NCI-H1092 (cell line): ENCODE data around the gene PACRG.

Experiments used
- DNase-seq: peaks from one replicate; lab custom pipeline; 2025; lab: John Stamatoyannopoulos, UW

The PACRG gene

DNA sequence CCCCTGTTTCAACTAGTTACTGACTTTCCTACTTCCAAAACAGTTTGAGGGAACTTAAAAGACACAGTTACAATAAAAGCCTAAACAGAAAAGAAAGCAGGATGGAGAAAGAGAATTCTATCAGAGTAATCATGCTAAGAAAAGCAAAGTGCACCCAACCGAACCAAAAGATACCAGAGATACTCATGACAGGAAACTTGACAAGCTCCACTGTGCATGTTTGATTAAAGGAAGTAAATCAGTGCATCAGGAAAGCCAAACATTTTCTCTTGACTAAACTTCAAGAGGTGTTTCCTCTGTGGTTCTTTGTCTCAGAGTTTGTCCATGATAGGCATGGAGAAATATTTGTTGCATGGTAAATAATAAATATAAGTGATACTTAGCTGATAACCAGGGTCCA, 138.9 kb downstream of the PACRG start:
- DNase-seq = no peak

DNA sequence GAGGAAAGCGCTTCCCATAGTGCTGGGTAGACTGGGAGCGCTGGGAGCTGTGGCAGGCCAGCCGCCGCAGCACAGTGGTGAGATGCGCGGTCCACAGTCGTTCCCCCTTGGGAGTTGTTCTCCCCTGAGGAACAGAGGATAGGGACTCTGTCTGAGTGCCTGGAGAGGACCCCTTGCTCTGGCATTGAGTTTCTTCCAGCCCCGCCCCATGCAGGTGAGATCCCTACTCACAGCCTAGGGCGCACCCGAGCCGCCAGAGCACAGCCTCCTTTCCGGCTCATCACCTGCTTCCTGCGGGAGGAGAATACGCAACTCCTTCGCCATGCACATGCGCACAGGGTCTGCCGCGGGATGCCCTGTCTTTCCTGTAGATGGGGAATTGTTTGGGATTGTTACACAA, 140.6 kb downstream of the PACRG start:
- DNase-seq = no peak

DNA sequence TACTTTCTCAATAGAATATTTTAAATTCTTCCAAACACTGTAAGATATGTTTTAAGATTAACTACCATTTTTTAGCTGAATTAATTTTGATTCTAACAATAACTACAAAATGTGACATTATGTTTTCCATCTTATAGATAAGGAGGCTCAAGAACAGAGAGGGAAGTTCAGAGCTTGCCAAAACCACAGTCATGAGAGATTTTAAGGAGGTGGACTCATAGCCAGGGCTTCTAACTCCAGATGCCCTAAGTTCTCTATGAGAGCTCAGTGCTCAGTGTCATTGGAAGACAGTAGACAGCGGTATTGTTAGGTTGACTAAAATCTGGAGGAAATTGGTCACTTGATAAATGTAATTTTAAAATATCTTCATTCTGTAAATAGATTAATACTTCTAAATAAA, 144.2 kb downstream of the PACRG start:
- DNase-seq = no peak

DNA sequence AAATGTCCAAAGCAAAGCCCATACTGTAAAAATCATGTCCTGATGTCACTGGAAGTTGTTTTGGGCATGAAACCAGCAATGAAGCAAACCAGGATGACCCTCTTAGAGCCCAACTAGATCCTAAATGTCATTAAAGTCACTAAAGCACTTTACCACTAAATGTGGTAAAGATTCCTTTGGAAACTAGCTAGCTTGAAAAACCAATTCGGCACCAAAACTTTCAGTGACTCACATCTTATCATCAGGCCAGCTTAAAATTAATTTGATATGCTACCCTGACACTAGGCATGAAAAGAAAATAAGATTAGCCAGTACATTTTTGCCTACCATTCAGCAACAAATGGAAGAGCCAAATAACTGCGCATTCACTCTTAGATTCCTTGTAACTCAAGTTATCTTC, 145.8 kb downstream of the PACRG start:
- no peak for DNase-seq

DNA sequence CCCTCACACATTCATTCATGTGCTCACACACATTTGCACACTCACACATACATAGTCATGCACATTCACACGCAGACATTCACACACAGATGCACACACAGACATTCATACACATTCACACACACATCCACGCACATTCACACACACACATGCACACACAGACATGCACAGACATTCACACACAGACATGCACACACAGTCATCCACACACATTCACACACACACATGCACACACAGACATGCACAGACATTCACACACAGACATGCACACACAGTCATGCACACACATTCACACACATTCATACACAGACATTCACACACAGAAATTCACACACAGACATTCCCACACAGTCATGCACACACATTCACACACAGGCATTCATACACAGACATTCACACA, 147.3 kb downstream of the PACRG start:
- DNase-seq = no peak

DNA sequence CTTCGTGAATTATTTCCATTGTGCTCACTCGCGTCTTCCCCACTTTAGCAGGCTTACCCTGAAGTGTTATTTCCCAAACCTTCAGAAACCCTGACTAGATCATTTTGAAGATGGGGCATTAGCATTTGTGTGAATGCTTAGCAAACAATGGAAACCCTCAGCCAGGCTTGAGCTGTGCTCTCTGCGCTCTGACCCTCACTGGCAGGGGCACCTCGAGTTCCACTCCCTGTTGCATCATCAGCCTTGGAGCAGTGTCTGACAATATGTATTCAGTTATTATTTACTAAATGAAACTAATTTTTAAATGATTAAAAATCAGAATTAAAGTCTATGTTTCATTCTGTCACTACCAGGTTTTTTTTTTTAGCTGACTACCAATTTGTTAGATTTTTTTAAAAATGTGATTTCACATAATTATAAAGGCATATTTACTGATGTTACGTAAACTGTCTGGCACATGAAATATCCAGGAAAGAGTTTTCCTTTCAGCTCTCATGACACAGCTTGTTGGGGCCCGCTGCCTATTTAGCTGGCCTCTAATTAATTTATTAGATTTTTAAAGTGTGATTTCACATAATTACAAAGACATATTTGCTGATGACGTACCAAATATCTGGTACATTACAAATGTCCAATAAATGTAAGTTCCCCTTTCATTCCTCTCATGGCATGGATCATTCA, 155.2 kb downstream of the PACRG start:
- DNase-seq = no peak

DNA sequence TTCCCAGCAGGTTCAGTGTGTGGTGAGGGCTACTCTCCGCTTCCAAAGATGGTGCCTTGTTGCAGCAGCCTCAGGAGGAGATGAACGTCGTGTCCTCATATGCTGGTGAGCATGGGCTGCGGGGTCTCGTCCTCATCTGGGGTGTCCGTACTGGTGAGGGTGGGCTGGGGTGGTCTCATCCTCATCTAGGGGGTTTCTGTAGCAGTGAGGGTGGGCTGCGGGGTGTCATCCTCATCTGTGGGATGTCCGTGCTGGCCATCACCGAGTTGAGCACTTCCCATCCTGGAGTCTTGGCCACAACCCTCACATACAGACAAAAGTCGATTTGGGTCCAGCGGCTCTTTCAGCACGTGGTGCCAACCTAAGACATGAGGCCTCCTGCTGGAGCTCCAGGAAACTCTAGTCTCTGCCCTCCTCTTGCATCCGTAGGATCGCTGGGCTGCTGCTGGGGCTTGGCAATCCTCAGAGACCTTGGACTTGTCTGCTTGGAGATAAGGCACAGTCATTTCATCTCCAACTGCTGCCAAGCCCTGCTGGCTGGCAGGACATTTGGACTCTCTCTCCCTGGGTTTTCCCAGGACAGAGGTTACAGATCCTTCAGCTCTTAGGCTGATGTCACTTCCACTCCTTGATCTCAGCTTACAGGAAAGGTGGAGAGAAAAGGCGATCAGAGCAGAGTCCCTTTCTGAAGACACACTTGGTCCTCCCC, 160.4 kb downstream of the PACRG start:
- DNase-seq = no peak

DNA sequence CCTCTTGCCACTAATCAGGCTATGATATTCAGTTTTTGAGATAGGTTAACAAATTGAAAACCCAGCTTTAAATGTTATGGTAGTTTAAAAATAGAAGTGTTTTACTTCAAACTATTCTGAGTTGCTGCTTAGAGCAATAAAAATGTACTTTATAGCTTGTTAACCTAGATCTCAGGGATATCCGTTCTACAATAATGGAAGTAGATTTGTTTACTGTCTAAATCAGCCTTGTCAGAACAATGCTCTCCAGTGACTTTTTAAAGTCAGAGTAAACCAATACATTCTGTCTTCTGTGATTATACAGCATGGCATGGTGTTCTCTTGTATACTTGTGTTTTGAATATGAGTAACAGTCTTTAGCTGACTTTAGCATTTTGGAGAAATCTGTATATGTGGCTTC, 161.5 kb downstream of the PACRG start:
- no peak for DNase-seq

DNA sequence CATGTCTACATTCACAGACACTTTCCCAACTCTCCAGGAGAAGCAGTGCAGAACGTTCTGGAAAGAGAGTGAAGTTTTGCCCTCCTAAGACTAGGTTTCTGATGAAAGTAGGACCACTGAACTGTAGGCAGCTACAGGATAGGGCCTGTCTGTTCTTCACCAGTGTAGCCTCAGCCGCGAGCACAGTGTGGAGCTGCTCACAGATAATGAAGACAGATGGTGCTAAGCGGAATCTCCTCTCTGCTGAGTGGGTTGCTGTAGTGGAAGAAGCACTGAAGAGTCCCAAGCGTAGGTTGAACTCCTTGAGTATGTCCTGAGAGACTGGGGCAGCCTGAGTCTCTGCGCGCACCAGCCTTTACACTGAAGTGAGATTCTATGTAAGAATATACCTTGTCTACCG, 170.2 kb downstream of the PACRG start:
- DNase-seq = no peak

DNA sequence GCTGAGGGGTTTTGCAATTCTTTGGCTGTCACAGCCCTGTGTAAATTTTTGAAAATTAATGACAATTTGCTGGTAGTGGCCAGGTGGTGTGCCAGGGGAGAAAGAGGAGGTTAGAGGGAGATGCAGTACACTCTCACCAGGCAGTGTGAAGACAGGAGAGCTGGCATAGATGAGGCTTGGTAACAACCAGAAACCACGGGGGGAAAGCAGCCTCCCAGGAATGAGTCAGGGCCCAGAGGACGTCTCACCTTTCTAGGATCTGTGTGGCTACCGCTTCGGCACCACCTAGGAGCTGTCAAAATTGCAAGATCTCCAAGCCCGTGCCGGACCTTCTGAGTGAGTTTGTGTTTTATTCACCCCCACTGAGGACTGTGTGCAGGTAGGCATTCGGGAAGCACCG, 171.4 kb downstream of the PACRG start:
- DNase-seq = peak; percentile 30

DNA sequence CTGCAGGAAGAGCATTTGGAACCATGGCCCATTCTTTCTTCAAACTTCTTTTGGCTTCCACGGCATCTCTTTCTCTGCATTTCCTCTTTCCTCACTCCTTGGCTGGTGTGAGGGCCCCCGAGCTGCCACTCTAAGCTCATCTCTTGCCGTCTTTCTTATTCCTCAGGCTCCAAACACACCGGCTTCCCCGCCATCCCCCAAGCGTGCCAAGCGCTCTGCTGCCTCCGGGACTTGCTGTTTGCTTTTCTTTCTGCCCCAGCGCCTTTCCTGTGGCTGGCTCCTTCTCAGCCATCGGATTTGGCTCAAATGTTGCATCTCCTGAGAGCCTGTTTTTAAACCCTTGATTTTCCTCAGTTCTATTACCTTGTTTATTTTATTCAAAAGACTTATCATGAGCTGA, 172.7 kb downstream of the PACRG start:
- DNase-seq = no peak

DNA sequence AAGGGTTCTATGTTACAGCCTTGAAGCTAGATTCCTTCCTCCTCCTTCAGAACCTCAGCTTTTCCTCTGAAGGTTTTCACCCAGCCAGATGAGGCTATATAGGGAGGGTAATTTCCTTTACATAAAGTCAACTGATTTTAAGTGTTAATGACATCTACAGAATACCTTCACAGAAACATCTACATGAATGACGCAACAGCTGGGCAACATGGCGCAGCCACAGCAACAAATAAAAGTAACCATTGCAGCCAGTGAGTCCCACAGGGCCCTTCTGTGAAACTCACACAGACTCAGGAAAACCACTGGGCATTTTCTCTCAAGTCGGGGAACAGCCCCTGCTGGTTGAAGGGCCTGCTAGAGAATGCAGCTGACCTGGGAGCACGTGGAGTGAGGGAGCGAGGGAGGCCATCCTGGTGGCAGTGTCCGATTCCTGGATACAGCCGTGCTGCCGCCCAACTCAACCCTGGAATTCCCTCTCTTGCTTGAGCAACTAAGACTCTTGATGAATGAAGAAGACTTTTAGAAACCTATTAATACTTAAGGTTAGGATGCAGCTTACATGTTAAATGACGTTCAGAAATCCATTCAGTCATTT, 176.4 kb downstream of the PACRG start:
- DNase-seq = no peak

DNA sequence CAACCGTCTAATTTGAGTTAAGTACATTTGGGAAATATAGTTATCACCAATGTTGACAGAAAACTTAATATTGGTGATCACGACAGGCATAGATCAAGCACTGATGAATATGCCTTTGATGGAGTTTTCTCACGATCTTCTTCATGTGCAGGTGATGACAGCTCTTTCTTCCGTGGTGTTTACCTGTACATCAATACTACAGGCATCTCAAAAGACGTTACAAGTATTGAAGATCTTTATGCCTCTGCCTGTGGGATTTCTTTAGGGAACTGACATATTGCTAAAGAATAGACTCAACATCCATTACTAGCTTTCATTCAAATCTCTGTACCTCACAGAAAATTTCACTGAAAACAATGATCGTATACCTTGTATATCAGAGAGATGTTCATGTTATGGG, 178.7 kb downstream of the PACRG start:
- no peak for DNase-seq

DNA sequence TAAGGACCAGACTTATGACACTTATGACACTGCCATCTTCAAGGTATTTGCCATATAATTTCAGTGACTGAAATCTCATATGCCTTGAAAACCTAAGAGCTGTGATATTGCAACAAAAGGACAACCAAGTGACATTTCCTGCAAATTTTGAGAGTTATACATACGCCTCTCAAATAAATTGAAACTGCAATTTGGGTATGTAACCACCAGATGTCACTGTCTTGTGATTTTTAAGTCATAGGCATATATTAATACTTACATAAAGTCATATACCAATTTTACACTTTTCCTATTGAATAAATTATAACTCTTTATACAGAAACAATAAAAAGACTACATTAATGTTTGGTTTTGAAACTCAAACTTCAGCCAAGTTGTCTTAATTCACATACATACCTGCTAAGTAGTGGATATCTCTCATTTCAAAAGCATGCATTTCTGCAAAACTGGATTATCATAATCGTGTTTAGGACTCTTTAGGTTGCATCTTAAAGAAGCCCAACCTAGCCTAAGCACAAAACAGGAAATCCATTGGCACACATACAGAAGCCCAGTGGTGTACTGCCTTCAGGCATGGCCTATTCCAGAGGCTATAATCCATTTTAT, 180.2 kb downstream of the PACRG start:
- no peak for DNase-seq

DNA sequence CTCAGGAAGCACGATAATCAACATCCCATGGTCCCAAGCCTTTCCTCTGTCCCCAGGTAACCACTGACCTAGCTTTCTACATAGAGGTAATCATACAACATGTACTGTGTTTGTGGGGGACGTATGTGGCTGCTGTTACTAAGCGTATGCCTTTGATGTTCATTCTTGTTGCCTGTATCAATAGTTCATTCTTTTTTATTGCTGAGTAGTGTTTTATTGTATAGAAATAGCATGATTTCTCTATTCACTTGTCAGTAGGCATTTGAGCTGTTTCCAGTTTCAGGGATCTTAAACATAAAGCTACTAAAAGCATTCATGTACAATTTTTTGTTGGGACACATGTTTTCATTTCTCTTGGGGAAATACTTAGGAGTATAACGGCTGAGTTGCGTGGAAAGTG, 185.4 kb downstream of the PACRG start:
- no peak for DNase-seq

DNA sequence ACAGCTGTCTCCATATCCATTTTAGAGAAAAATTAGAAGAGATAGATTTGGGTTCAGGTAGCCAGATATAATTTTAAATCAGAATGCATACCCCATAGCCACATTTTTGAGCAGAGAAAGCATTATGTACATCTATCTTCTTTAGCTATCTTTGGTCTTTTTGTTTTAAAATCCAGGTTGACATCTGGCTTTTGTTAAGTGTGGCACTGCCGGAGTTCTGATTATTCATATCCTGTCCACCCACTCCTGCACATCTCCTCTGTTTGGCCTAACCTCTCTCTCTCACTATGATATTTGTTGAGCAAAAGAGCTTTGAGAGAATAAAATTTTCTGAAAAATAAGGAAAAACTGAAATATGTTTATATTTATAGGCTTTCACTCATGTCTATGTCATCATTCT, 189.7 kb downstream of the PACRG start:
- no peak for DNase-seq

DNA sequence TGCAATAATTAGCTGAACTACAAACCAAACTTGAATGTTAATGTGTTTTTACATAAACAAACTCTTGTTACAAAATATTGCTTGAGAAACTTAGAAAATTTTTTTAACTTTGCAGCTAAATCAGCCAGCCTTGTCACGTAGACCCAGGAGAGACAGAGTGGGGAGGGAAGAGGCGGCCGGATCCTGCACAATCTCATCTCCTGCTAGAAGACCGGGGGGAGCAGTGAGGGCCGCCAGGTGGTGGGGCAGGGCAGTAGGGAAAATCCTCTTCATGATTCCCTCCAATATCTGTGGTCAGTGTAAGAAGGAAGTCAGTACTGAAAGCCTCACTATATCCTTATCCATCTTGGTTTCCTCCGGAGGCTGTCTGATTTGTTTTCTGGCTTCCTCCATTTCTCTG, 193.3 kb downstream of the PACRG start:
- DNase-seq = no peak

DNA sequence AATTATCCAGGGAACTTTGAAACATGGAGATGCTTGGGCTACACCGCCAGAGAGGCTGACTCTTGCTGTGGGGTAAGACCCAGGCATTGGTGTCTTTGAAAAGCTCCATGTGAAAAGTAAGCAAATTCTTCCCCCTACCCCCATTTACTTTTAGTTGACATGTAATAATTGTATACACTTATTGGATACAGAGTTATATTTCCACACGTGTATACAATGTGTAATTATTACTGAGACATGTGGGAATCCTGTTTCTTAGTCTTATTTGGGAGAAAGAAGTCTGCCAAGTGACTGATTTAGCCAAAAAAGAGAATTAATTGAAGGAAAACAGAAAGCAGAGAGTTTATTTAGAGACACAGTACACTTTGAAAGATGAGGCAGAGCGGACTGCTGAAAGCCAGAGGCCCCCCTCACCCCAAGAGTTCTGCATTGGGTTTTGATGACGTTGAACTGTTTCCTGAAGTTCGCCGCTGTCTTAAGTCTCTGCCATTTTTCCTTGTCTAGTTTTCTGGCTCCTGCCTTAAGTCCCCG, 193.8 kb downstream of the PACRG start:
- DNase-seq = no peak

DNA sequence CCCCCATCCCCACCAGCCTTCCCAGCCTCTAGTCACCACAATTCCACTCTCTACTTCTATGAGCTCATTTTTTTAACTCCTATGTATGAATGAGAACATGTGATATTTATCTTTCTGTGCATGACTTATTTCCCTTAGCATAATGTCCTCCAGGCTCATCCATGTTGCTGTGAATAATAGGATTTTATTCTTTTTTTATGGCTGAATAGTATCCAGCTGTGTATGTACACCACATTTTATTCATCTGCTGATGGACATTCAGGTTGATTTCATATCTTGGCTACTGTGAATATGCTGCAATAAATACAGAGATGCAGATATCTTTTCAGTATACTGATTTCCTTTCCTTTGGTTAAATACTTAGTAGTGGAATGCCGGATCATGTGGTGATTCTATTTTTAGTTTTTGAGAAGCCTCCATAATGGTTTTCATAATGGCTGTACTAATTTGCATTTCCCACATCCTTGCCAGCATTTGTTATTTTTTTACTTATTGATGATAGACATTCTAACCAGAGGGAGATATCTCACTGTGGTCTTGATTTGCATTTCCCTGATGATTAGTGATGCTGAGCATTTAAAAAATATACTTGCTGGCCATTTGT, 194.9 kb downstream of the PACRG start:
- no peak for DNase-seq

DNA sequence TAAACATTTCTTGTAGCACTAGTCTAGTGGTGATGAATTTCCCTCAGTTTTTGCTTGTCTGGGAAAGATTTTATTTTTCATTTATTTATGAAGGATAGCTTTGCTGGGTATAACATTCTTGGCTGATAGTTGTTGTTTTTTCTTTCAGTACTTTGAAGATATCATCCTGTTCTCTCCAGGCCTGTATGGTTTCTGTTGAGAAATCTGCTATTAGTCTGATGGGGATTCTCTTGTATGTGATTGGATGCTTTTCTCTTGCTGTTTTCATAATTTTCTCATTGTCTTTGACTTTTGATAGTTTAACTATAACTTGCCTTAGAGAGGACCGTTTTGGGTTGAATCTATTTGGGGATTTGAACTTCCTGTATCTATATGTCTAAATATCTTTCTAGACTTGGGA, 207.1 kb downstream of the PACRG start:
- DNase-seq = no peak

DNA sequence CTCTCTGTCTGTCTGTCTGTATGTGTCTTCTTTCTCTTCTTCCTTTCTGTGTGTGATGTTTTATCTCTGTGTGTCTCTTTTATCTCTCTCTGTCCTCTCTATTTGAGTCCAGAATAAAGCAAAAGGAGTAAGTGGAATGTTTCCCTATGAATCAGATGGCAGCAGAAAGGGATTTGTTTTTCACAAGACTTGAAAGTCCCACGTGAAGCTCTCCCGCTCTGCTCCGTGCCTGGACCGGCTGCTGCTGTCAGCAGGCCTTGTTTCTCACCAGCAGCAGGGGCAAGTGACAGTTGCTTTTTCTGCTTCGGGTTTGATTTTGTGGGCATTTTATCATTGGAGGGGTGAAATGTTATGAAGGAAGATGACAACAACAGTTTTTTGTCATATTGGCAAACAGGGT, 212.7 kb downstream of the PACRG start:
- DNase-seq = no peak

DNA sequence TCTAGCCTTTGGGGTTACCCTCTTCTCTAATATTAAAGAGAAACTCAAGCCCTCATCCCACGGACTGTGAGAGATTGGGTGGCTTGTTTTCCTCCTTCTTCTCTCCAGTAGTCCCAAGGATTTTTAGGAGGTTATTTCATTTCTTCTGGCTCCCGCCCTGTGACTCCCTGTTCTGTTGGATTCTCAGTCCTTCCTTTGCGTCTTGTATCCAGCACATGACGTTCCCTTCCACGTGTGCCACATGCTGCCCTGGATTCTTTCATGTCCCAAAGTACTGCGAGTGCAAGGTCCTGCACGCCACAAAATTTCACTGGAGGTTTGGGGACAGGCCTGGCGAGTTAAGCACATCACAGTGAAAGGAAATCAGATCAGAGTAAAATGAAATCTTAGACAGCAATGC, 213.4 kb downstream of the PACRG start:
- no peak for DNase-seq

DNA sequence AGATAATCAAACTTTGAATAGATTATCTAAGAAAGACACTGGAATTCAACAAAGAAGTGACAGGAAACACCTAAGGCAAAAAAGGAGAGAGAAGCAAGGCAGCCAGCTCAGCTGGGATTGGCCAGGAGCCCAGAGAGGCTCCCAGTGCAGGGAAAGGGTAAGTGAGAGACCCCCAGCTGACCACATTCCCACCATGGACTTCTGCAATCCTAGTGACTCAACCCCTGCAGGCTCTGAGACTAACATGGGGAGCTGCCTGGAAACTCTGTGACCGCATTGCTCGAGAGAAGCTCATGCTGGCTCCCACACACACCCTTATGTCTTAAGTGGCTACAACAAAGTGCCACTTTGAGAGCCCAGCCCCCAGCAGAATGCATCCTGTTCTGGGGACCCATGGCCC, 215.1 kb downstream of the PACRG start:
- DNase-seq = no peak
